Tibial nerve (tissue), 4 donors: ENCODE measurements around the gene PAPPA2. TPM values are rescaled to one million over a fixed set of nuclear protein-coding genes. Genes with fewer than 3 reads are reported as not detected.

Experiments
- DNase-seq, 2 donors: peaks; one replicate each; pipeline ENCODE4 v3.0.0-alpha.2; 2019; ENCODE audit warnings: low spot score in 2 of 2
- H3K27ac ChIP-seq, 4 donors: fragments of 200-600 bp; sonication (generic) in 3 of 4; one replicate each; pipeline ENCODE4 v1.5.1; 2017 to 2019; ENCODE audit warnings: mild to moderate bottlenecking in 1 of 4
- H3K27me3 ChIP-seq, 2 donors: fragments of 200-600 bp; sonication (generic) in 1 of 2; one replicate each; pipeline versions ENCODE4 v1.5.1 to v1.6.0; 2017 to 2019
- H3K36me3 ChIP-seq, 3 donors: fragments of 200-600 bp; sonication (generic); one replicate each; pipeline ENCODE4 v1.5.1; 2018 to 2019
- H3K4me1 ChIP-seq, 4 donors: fragments of 200-600 bp; sonication (generic) in 3 of 4; one replicate each; pipeline ENCODE4 v1.5.1; 2017 to 2019
- H3K4me3 ChIP-seq, 4 donors: fragments of 200-600 bp; sonication (generic) in 3 of 4; one replicate each; pipeline ENCODE4 v1.5.1; 2017 to 2019; ENCODE audit warnings: mild to moderate bottlenecking in 1 of 4, moderate library complexity in 1 of 4
- H3K9me3 ChIP-seq, 4 donors: fragments of 200-600 bp; sonication (generic) in 3 of 4; one replicate each; pipeline ENCODE4 v1.5.1; 2017 to 2019
- EP300 ChIP-seq, 2 donors: sonication (generic); formaldehyde crosslinking; IDR thresholded peaks; one replicate each; pipeline ENCODE4 v1.6.1; 2017; ENCODE audit warnings: antibody characterized with exemption in 2 of 2, mild to moderate bottlenecking in 1 of 2
- POLR2A ChIP-seq, 2 donors: fragments of 450-650 bp; IDR thresholded peaks; one replicate each; pipeline ENCODE4 v1.6.1; 2017; ENCODE audit warnings: antibody characterized with exemption in 2 of 2, mild to moderate bottlenecking in 2 of 2, moderate library complexity in 2 of 2
- WGBS, 2 donors: methylation state at CpG; one replicate each; pipeline ENCODE4 v1.1.5; 2018; 5-methylcytosine and 5-hydroxymethylcytosine counted together
- total RNA-seq, 4 donors: library from RNA; depleted of rRNA; stranded (reverse); fragments of >200 nt; gene quantifications; one replicate each; pipeline ENCODE4 v1.1.0, GENCODE V29; 2016
- TF ChIP-seq, protein P1 (sequence below), 5 experiments: fragments of 200-600 bp in 3 of 5; fragments of 450-650 bp in 2 of 5; sonication (generic) in 3 of 5; IDR thresholded peaks; one replicate each; pipeline ENCODE4 v1.5.1; 2016 to 2019; ENCODE audit warnings: antibody characterized with exemption in 5 of 5, mild to moderate bottlenecking in 3 of 5, moderate library complexity in 2 of 5

PAPPA2 gene
- total RNA-seq, 4 donors from 2014 or later: 0.20 to 0.90 (median 0.21) TPM

DNA sequence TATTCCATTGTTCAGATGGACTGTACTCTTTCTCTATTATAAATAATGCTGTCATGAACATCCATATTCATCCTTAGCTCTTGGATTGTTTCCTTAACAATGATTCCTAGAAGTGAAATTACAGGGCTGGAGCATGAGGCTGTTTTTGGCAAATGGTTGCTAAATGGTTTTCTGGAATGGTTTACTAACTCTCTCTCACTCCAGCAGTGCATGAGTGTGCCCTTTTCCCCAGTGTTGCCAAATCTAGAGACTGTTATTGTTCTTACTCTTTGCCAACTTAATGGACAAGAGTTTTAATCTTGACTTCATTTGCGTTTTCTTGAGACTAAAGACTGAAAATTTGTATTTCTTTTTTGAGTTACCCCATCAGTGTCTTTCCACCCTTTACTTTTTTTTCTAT, 113.0 kb downstream of the PAPPA2 start:
- Histone ChIP-seq H3K36me3 (no peaks in the 10 kb centered on the region), H3K4me3 (no peak overlapping the region), H3K9me3 (no peaks in the 10 kb centered on the region), H3K27ac (no peak overlapping the region), H3K27me3 (no peaks in the 10 kb centered on the region), H3K4me1 (peaks cover 0 to 5% (median 0%) of the 10 kb centered on the region in 4 donors)
- DNase-seq: no peak
- TF ChIP-seq, protein P1, sequence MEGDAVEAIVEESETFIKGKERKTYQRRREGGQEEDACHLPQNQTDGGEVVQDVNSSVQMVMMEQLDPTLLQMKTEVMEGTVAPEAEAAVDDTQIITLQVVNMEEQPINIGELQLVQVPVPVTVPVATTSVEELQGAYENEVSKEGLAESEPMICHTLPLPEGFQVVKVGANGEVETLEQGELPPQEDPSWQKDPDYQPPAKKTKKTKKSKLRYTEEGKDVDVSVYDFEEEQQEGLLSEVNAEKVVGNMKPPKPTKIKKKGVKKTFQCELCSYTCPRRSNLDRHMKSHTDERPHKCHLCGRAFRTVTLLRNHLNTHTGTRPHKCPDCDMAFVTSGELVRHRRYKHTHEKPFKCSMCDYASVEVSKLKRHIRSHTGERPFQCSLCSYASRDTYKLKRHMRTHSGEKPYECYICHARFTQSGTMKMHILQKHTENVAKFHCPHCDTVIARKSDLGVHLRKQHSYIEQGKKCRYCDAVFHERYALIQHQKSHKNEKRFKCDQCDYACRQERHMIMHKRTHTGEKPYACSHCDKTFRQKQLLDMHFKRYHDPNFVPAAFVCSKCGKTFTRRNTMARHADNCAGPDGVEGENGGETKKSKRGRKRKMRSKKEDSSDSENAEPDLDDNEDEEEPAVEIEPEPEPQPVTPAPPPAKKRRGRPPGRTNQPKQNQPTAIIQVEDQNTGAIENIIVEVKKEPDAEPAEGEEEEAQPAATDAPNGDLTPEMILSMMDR (IDR thresholded peaks at IDR 0.05): no peak
- TF ChIP-seq POLR2A (IDR thresholded peaks at IDR 0.05) (no peak), EP300 (IDR thresholded peaks at IDR 0.05) (no peak)
- 59 to 84% methylated on average over 1 of the region's 1 CpG for WGBS, 2 donors

DNA sequence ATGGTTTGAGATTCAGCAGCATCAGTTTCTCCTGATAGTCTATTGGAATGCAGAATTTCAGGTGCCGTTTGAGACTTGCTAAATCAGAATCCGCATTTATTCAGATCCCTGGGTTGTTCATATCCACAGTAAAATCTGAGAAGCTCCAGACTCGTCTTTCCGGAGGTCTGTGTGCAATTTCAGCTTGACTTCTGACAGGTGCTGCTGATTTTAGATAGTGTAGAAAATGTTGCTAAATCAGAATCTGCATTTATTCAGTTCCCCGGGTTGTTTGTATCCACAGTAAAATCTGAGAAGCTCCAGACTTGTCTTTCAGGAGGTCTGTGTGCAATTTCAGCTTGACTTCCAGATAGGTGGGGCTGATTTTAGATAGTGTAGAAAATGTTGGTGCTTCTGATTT, 113.7 kb downstream of the PAPPA2 start:
- H3K27ac ChIP-seq: no peak overlapping the region
- TF ChIP-seq EP300 (IDR thresholded peaks at IDR 0.05): no peak
- H3K27me3 ChIP-seq: no peaks in the 10 kb centered on the region
- no peaks in the 10 kb centered on the region for H3K36me3 ChIP-seq
- no peak for DNase-seq
- H3K4me3 ChIP-seq: no peak overlapping the region
- peaks cover 0 to 5% (median 0%) of the 10 kb centered on the region in 4 donors for H3K4me1 ChIP-seq
- 84 to 87% methylated on average over 5 of the region's 5 CpGs for WGBS, 2 donors
- no peaks in the 10 kb centered on the region for H3K9me3 ChIP-seq

DNA sequence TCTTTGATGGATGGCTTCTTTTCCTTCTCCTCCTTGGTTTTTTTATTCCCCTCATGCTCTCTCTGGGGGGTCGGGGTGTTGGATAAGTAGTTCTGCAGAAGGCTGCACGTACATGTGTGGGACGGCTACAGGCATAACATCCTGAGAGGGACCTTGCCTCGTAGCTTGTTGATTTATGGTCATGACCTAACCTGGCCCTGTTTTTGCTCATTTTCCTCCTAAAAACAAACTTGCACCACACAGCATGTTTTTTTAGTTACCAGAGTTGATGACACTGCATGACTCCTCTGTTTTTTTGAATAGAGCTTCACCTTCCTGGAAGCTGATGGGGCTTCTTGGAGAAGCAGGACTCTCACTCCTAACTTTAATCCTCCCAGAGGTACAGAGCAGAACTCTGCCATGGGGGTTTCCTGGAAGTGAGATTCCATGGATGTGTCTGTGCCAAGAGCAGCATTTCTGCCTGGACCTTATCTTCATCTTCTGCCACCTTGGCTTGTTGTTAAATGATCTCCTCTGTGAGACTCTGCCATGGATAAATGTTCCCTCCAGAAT, 114.7 kb downstream of the PAPPA2 start:
- Histone ChIP-seq H3K4me1 (peaks cover 0 to 5% (median 0%) of the 10 kb centered on the region in 4 donors), H3K27me3 (no peaks in the 10 kb centered on the region), H3K27ac (no peak overlapping the region), H3K9me3 (no peaks in the 10 kb centered on the region), H3K36me3 (no peaks in the 10 kb centered on the region), H3K4me3 (no peak overlapping the region)
- 31 to 40% methylated on average over 4 of the region's 4 CpGs for WGBS, 2 donors
- TF ChIP-seq EP300 (IDR thresholded peaks at IDR 0.05) (no peak), POLR2A (IDR thresholded peaks at IDR 0.05) (no peak)
- TF ChIP-seq, protein P1 (IDR thresholded peaks at IDR 0.05): no peak
- DNase-seq: no peak

- no peak for DNase-seq
- TF ChIP-seq POLR2A (IDR thresholded peaks at IDR 0.05) (no peak), EP300 (IDR thresholded peaks at IDR 0.05) (no peak)
- TF ChIP-seq, protein P1 (IDR thresholded peaks at IDR 0.05): no peak
- Histone ChIP-seq H3K36me3 (no peaks in the 10 kb centered on the region), H3K4me3 (no peak overlapping the region), H3K27me3 (no peaks in the 10 kb centered on the region), H3K27ac (no peak overlapping the region), H3K4me1 (peaks cover 0 to 5% (median 0%) of the 10 kb centered on the region in 4 donors), H3K9me3 (no peaks in the 10 kb centered on the region)
- WGBS, 2 donors: 72 to 76% methylated on average over 3 of the region's 3 CpGs
Observed at GRCh38 chr1:176579087-176579486, 116.1 kb downstream of the PAPPA2 start.

GRCh38 chr1:176595217-176595616, 132.2 kb downstream of the PAPPA2 start:
- Histone ChIP-seq H3K36me3 (no peaks in the 10 kb centered on the region), H3K27me3 (no peaks in the 10 kb centered on the region), H3K9me3 (no peaks in the 10 kb centered on the region), H3K27ac (no peak overlapping the region), H3K4me1 (no peaks in the 10 kb centered on the region), H3K4me3 (no peak overlapping the region)
- TF ChIP-seq, protein P1 (IDR thresholded peaks at IDR 0.05): no peak
- TF ChIP-seq POLR2A (IDR thresholded peaks at IDR 0.05) (no peak), EP300 (IDR thresholded peaks at IDR 0.05) (no peak)
- 94 to 95% methylated on average over 16 of the region's 16 CpGs for WGBS, 2 donors
- no peak for DNase-seq

DNA sequence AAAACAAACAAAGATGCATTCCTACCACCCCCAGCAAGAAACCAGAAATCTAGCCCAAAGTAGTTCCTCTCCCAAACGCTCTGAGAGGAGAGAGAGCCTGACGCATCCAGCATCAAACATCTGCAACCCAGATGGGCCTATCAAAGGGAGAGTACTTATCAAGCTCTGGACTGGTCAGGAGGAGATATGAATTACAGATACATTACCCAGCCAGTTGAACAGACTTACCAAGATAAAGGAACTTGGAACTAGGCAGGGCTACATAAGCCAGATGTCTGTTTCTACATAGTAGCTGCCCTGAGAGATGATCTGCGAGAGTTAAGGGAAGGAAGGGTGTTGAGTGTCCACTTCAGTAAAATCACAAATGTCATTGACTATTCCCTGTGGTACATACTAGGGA, 138.4 kb downstream of the PAPPA2 start:
- 72 to 78% methylated on average over 3 of the region's 3 CpGs for WGBS, 2 donors
- no peaks in the 10 kb centered on the region for H3K27me3 ChIP-seq
- DNase-seq: no peak
- H3K4me1 ChIP-seq: no peaks in the 10 kb centered on the region
- TF ChIP-seq EP300 (IDR thresholded peaks at IDR 0.05) (no peak), POLR2A (IDR thresholded peaks at IDR 0.05) (no peak)
- TF ChIP-seq, protein P1 (IDR thresholded peaks at IDR 0.05): no peak
- no peaks in the 10 kb centered on the region for H3K9me3 ChIP-seq
- no peak overlapping the region for H3K4me3 ChIP-seq
- H3K36me3 ChIP-seq: no peaks in the 10 kb centered on the region
- no peak overlapping the region for H3K27ac ChIP-seq
